ENCODE data around the gene CCDC190. TPM values are rescaled to one million over a fixed set of nuclear protein-coding genes. Genes with fewer than 3 reads are reported as not detected.

The CCDC190 gene, protein sequence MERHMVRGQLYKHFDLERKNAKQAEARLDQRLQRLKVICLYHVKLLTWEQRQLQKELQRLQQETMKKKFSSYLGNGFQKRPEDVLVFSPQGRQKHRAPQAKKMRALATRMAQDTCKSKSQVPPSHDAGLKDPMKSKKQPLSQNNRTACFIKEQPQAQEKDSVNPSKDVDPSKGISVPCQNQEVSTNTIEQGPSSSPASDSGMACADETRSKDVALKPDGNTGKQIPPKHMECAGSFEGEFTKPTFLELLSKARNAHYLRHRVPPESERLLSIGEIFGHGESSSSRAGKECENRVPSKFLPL
- total RNA-seq (1 to 10 TPM in 1 of 2 donors, under 1 TPM in 1; 0.20 to 4.8 TPM), polyA plus RNA-seq (ENCODE audit: insufficient read length in 2 of 2) (under 1 TPM in 1 of 2 donors, not detected in 1; 0.14 TPM)
- long read RNA-seq, donor 1: 0 reads
- long read RNA-seq, donor 2: 0 reads
- long read RNA-seq, donor 3: 0 reads
- long read RNA-seq, donor 4: 0 reads

DNA sequence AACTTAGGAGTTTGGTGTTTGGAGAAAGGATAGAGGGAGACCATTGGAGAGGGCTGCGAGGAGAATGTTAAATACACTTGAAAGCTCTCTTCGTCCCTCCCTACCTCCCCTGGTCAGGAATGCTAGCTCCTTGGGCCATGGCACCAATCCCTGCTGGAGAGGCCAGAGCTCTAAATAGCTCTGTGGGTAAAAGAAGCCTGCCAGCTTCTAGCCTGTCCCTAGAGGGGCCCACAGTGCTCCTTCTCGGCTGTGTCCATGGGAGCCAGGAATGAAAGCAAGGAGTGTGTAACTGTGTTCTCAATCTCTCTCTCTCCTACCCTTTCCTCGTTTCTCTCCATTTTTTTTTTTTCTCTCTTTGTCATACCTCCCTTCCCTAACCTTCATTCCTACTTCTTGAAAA is at the start of gene CCDC190:
TSS of gene CCDC190 (minus strand) at position 75 of the 400 bp plus-strand sequence. CDS start 1,529 bp downstream, outside the sequence.
- Histone ChIP-seq H3K27ac (ENCODE audit: low read depth, low read length) (no peak within 1 kb of the TSS), H3K4me3 (ENCODE audit: low read depth, low read length) (no peak within 1 kb of the TSS), H3K4me1 (ENCODE audit: control insufficient read depth, insufficient read depth, low read length) (no peaks in the 10 kb centered on the region), H3K27me3 (ENCODE audit: control insufficient read depth, insufficient read depth, low read length) (no peaks in the 10 kb centered on the region), H3K9me3 (ENCODE audit: control insufficient read depth, insufficient read depth, low read length) (no peaks in the 10 kb centered on the region), H3K36me3 (ENCODE audit: control insufficient read depth, insufficient read depth, low read length) (no peaks in the 10 kb centered on the region)
- no CpG with 5 or more reads among the region's 4 CpGs for WGBS (ENCODE audit: insufficient coverage)
- DNase-seq (ENCODE audit: low read depth in 4 of 6, low spot score in 6 of 6): peak in 1 of 6 donors; percentile 26

DNA sequence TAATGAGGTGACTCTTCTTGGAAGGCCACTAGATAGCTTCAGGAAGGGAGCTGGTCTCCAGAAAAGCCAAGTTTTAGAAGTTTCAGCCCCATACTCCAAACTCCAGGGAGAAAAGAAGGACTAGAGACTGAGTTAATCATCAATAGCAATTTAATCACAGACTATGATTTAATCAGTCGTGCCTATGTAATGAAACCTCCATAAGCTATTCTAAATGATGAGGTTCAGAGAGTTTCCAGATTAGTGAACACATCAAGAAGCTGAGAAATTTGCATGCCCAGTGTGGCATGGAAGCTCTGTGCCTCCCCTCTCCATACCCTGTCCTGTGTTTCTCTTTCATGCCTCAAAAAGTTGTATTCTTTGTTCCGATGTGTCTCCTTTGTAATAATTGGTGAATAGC is 49.2 kb upstream of the CCDC190 start:
- no peaks in the 10 kb centered on the region for H3K4me1 ChIP-seq (ENCODE audit: control insufficient read depth, insufficient read depth, low read length)
- peaks cover 4% of the 10 kb centered on the region for H3K9me3 ChIP-seq (ENCODE audit: control insufficient read depth, insufficient read depth, low read length)
- no peaks in the 10 kb centered on the region for H3K27me3 ChIP-seq (ENCODE audit: control insufficient read depth, insufficient read depth, low read length)
- no peak for DNase-seq (ENCODE audit: low read depth in 4 of 6, low spot score in 6 of 6)
- H3K36me3 ChIP-seq (ENCODE audit: control insufficient read depth, insufficient read depth, low read length): no peaks in the 10 kb centered on the region
- H3K4me3 ChIP-seq (ENCODE audit: low read depth, low read length): no peak overlapping the region
- no peak overlapping the region for H3K27ac ChIP-seq (ENCODE audit: low read depth, low read length)
- WGBS (ENCODE audit: insufficient coverage): no CpG with 5 or more reads among the region's 2 CpGs

DNA sequence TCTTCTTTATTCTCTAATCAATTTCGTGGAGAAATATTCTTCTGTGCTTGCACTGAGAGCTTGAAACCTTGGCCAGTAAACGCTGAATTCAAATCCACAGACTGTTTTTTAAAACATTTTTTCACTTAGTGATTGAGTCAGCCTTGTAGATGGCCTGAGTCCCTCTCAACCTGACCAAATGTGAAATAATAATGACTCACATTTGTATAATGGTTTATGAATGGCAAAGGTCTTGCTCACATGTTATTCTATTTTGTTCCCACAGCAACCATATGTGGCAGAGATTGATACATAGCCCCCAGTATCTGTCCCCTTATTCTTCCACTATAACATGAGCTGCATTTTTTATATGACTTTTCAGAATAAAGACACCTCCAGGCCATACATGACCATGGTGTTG is 47.8 kb upstream of the CCDC190 start:
- no peak for DNase-seq (ENCODE audit: low read depth in 4 of 6, low spot score in 6 of 6)
- H3K4me1 ChIP-seq (ENCODE audit: control insufficient read depth, insufficient read depth, low read length): no peaks in the 10 kb centered on the region
- no peak overlapping the region for H3K4me3 ChIP-seq (ENCODE audit: low read depth, low read length)
- H3K27ac ChIP-seq (ENCODE audit: low read depth, low read length): no peak overlapping the region
- WGBS (ENCODE audit: insufficient coverage): no CpG with 5 or more reads among the region's 2 CpGs
- H3K27me3 ChIP-seq (ENCODE audit: control insufficient read depth, insufficient read depth, low read length): no peaks in the 10 kb centered on the region
- peaks cover 4% of the 10 kb centered on the region for H3K9me3 ChIP-seq (ENCODE audit: control insufficient read depth, insufficient read depth, low read length)
- H3K36me3 ChIP-seq (ENCODE audit: control insufficient read depth, insufficient read depth, low read length): no peaks in the 10 kb centered on the region

DNA sequence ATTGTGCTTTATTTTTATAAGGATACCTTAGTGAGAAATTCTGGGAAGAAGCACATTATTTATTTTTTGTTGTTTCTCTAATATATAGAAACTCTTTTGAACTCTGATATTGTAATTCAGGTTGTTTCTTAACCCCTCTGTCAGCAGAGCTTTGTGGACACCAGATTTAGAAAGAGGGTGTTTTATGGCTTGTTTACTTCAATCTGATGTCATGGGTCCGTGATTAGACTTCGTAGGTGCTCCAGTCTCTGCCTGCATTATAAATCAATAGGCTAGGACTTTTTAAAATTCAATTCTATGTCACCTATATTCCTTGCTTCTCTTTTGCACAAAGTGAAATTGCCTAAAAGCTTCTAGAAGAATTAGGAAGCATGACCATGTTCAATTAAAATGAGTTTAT is 47.3 kb upstream of the CCDC190 start:
- H3K9me3 ChIP-seq (ENCODE audit: control insufficient read depth, insufficient read depth, low read length): peaks cover 3% of the 10 kb centered on the region
- no peak overlapping the region for H3K4me3 ChIP-seq (ENCODE audit: low read depth, low read length)
- no peak for DNase-seq (ENCODE audit: low read depth in 4 of 6, low spot score in 6 of 6)
- H3K27ac ChIP-seq (ENCODE audit: low read depth, low read length): no peak overlapping the region
- H3K36me3 ChIP-seq (ENCODE audit: control insufficient read depth, insufficient read depth, low read length): no peaks in the 10 kb centered on the region
- no peaks in the 10 kb centered on the region for H3K27me3 ChIP-seq (ENCODE audit: control insufficient read depth, insufficient read depth, low read length)
- H3K4me1 ChIP-seq (ENCODE audit: control insufficient read depth, insufficient read depth, low read length): no peaks in the 10 kb centered on the region
- WGBS (ENCODE audit: insufficient coverage): no CpG with 5 or more reads among the region's 2 CpGs

DNA sequence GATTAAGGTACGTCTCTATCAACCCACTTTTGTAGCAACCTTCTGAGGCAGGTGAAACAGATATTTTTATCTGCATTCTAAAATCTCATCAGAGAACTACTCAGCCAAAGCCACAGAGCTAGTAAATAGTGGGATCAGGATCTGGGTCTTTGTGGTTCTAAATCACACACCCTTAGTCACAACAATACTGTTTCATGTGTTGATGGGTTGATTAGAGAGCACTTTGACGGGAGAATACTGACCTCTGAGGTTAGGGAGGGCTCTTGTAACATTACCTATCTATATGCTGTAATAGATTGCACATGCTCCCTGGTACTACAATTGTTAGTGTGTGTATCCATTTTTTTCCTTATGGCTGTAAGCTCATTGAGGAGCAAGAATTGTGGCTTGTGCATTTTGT is 45.5 kb upstream of the CCDC190 start:
- Histone ChIP-seq H3K4me3 (ENCODE audit: low read depth, low read length) (no peak overlapping the region), H3K36me3 (ENCODE audit: control insufficient read depth, insufficient read depth, low read length) (no peaks in the 10 kb centered on the region), H3K4me1 (ENCODE audit: control insufficient read depth, insufficient read depth, low read length) (no peaks in the 10 kb centered on the region), H3K9me3 (ENCODE audit: control insufficient read depth, insufficient read depth, low read length) (no peaks in the 10 kb centered on the region), H3K27ac (ENCODE audit: low read depth, low read length) (no peak overlapping the region), H3K27me3 (ENCODE audit: control insufficient read depth, insufficient read depth, low read length) (no peaks in the 10 kb centered on the region)
- no CpG with 5 or more reads among the region's 2 CpGs for WGBS (ENCODE audit: insufficient coverage)
- DNase-seq (ENCODE audit: low read depth in 4 of 6, low spot score in 6 of 6): no peak

DNA sequence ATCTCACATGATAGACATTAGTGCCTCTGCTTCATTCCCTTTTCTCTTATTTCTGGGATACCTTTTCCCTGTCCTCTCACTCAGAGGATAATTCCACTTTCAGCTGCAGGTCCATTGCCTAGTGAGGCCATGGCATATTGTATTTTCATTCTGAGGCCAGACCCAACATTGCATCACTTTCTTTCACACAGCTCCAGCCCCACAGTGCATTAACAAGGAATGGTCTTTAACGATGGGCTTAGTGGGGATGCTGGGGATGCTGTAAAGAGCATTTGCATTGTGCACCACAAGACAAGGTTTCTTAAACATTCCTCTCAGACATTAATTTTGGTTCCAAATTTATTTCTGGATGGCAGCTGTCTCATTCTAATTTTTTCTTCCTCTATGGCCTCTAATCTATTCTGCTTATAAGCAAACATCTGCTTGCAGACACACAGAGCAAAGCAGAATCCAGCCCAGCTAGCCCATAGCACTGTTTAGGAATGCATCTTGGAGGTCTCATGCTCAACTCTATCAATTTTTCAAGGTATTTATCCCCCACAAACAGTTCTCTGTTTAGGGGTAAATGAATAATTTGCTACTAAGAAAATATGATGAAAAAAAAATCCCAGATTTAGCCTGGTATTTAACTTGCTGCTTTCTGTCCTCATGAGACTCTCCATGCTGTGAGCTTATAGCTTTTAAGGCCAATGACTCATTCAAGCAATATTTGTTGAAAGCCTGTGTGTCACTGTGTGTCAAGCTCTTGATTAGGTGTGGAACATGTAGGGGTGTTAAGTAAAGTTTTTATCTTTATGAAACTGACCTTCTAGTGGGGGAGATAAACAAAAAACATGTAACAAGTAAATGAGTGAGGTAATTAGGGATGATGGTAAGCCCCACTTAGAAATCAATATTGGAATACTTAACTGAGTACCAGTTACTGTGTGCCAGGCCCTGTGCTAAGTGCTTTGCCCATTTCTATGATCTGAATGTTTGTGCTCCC is 44.5 kb upstream of the CCDC190 start:
- peak in 1 of 6 donors; percentile 61 for DNase-seq (ENCODE audit: low read depth in 4 of 6, low spot score in 6 of 6)
- H3K27ac ChIP-seq (ENCODE audit: low read depth, low read length): no peak overlapping the region
- no peak overlapping the region for H3K4me3 ChIP-seq (ENCODE audit: low read depth, low read length)
- no peaks in the 10 kb centered on the region for H3K9me3 ChIP-seq (ENCODE audit: control insufficient read depth, insufficient read depth, low read length)
- no peaks in the 10 kb centered on the region for H3K4me1 ChIP-seq (ENCODE audit: control insufficient read depth, insufficient read depth, low read length)
- no CpG with 5 or more reads among the region's 1 CpG for WGBS (ENCODE audit: insufficient coverage)
- H3K36me3 ChIP-seq (ENCODE audit: control insufficient read depth, insufficient read depth, low read length): no peaks in the 10 kb centered on the region
- no peaks in the 10 kb centered on the region for H3K27me3 ChIP-seq (ENCODE audit: control insufficient read depth, insufficient read depth, low read length)

DNA sequence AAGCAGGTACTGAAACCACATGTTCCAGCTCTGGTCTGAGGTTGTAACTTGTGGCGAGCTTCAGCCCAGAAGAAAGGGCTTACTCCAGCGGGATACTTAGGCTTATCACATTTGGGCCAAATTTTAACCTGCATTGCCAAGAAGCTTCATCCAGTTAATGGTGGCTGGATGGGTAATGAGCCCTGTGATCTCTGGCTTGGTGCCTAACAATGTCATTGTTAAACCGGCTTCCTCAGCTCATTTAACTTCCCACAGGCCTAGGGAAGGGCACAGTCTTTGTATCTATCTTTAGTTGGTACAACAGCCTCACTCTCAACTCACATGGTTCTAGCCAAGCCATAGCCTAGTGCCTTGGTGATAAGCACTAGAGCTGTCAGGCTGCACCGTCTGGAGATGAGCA is 43.6 kb upstream of the CCDC190 start:
- Histone ChIP-seq H3K4me1 (ENCODE audit: control insufficient read depth, insufficient read depth, low read length) (no peaks in the 10 kb centered on the region), H3K27me3 (ENCODE audit: control insufficient read depth, insufficient read depth, low read length) (no peaks in the 10 kb centered on the region), H3K36me3 (ENCODE audit: control insufficient read depth, insufficient read depth, low read length) (no peaks in the 10 kb centered on the region), H3K9me3 (ENCODE audit: control insufficient read depth, insufficient read depth, low read length) (no peaks in the 10 kb centered on the region), H3K27ac (ENCODE audit: low read depth, low read length) (no peak overlapping the region), H3K4me3 (ENCODE audit: low read depth, low read length) (no peak overlapping the region)
- 20% methylated on average over 1 of the region's 4 CpGs for WGBS (ENCODE audit: insufficient coverage)
- DNase-seq (ENCODE audit: low read depth in 4 of 6, low spot score in 6 of 6): peak in 2 of 6 donors; percentile 7 to 67

DNA sequence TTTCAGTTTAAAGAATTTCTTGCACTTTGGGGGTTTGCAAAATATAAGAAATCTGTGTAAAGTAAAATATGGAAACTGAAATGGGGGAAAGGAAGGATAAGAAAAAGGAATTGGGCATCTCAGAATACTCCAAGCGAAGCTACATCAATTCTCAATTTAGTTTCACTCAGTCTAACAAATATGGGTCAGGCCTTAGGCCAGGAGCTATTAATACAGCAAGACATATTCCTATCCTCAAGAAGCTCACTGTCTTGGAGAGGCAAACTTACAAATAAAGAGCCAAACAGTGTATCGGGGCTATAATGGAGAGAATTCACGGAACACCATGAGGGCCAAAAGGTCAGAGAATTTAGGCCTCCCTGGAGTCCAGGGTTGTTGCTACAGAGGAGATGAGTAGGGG is 43.0 kb upstream of the CCDC190 start:
- WGBS (ENCODE audit: insufficient coverage): 79% methylated on average over 2 of the region's 3 CpGs

DNA sequence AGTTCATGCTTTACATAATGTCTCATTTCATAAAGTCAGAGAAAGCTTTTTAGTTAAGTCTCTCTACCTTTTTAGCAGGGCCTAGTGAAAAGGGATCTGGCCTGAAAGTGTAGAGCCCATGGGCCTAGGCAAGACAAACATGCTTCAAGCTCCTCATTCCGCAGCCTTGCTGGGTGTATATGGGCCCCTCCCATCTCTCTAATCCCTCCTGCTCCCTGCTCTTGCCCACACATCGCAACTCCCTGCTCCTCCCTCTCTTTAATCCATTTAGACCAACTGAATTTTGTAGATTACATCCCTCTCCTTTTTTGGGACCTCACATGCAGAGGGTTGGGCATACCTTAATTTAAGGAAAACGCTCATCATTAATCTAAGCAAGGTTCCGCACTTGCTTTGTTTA is 42.3 kb upstream of the CCDC190 start:
- H3K9me3 ChIP-seq (ENCODE audit: control insufficient read depth, insufficient read depth, low read length): no peaks in the 10 kb centered on the region
- WGBS (ENCODE audit: insufficient coverage): 83% methylated on average over 3 of the region's 4 CpGs
- no peak for DNase-seq (ENCODE audit: low read depth in 4 of 6, low spot score in 6 of 6)
- H3K4me3 ChIP-seq (ENCODE audit: low read depth, low read length): no peak overlapping the region
- no peaks in the 10 kb centered on the region for H3K36me3 ChIP-seq (ENCODE audit: control insufficient read depth, insufficient read depth, low read length)
- no peaks in the 10 kb centered on the region for H3K27me3 ChIP-seq (ENCODE audit: control insufficient read depth, insufficient read depth, low read length)
- no peak overlapping the region for H3K27ac ChIP-seq (ENCODE audit: low read depth, low read length)
- H3K4me1 ChIP-seq (ENCODE audit: control insufficient read depth, insufficient read depth, low read length): no peaks in the 10 kb centered on the region

More for the DNA sequence above, 43.0 kb upstream of the CCDC190 start:
- DNase-seq (ENCODE audit: low read depth in 4 of 6, low spot score in 6 of 6): no peak
- Histone ChIP-seq H3K4me1 (ENCODE audit: control insufficient read depth, insufficient read depth, low read length) (no peaks in the 10 kb centered on the region), H3K27ac (ENCODE audit: low read depth, low read length) (no peak overlapping the region), H3K36me3 (ENCODE audit: control insufficient read depth, insufficient read depth, low read length) (no peaks in the 10 kb centered on the region), H3K4me3 (ENCODE audit: low read depth, low read length) (no peak overlapping the region), H3K27me3 (ENCODE audit: control insufficient read depth, insufficient read depth, low read length) (no peaks in the 10 kb centered on the region), H3K9me3 (ENCODE audit: control insufficient read depth, insufficient read depth, low read length) (no peaks in the 10 kb centered on the region)

Measured in spinal cord (tissue), 10 donors.